HG03521 (cell line): ENCODE data around the gene URB2.
"Not testable (repeated sequence)": the region's sequence is repeated elsewhere in the genome, so short reads cannot be mapped to it uniquely, and the experiment has no call there.

Experiments used
- ATAC-seq: cut with Tn5 transposase; IDR thresholded peaks from one replicate; pipeline ENCODE4 v1.9.1; 2021; ENCODE audit warnings: mild to moderate bottlenecking, moderate library complexity; ENCODE audit not compliant: unreplicated experiment

Gene URB2

DNA sequence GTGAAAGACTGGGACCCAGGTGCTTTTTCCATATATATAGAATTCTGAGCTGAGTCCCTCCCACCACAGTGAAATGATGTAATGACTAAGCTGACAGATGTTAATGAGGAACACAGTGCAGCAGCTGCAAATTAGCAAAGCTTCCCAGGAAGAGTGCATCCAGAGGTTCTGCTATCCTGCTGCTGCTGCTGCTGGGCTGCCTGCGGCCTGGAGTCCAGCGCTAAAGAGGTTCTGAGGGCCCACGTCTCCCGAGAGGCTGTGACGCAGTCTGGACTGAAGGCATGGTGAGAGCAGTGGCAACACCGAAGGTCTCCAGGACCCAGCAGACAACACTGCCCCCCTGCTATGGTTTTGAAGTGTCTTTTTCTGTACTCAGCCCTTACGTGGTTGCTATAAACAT lies 63.9 kb downstream of the URB2 start:
- no peak for ATAC-seq

DNA sequence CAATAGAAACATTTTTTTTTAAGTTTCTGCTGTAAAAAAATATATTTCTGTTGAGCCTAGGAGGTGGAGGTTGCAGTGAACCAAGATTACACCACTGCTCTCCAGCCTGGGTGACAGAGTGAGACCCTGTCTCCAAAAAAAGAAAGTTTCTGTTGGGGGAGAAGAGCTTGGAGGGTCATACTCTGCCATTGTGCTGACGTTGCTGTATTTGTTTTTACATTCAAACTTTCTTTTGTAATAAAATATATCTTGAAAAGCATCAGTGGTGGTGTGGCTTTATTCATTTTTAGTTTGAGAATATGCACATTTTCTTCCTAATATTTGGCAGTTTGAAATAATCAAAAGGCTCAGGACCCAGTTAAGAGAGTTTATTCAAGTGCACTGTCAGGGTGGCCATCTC lies 64.6 kb downstream of the URB2 start:
- no peak for ATAC-seq

DNA sequence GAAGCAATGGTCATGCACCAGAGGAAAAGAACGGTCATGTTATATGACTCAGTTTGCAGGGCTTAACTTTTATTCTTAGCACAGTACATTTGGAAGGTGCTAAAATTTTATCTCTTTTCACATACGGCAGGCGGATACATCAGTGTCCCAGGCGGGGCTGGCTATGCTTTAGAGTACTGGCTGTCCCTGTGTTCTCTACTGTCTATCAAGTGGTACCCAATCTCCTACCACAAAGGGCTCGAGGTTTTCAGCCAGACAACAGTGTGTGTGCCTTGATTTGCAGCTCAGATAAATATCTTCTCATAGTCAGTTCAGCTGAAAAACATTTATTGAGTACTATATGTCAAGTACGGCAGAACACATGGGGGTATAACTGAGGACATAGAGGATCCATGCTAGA lies 65.3 kb downstream of the URB2 start:
- ATAC-seq: no peak

DNA sequence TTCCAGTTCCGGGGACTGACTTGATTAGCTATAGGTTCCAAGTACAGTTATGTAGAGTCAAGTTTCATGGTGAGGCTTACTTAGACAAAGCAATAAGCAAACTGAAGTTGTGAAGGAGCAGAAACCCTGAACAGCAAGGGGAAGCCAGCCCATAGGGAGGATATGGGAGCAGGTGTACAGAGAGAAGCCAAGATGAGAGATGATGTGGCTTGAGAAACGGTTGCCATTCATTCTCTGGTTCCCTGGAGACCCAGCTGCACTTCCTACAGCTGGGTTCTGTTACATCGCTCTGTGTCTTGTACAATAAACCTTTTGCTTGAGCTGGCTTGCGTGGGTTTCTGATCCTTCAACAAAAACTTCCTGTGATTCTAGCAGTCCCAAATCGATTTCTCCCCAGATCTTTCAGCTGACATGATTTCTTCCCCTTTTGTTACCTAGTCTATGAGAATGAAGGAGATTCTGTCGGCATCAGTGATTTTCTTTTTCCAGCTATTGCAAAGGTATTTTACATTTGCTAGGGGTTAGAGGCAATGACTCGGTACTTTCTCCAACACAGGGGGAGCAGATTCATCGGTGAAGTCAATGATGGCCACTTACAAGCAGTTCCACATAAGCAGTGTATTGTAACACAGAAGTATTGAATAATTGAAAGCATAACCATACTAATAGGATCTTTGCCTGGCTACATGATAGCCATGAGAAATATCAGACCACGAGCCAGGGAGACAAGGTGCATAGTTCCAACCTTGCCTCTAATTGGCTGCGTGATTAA lies 67.3 kb downstream of the URB2 start:
- ATAC-seq: no peak

- ATAC-seq: no peak
Measured at GRCh38 chr1:229694053-229694693, 68.1 kb downstream of the URB2 start.

GRCh38 chr1:229696385-229696784 lies 70.3 kb downstream of the URB2 start:
- no peak for ATAC-seq

DNA sequence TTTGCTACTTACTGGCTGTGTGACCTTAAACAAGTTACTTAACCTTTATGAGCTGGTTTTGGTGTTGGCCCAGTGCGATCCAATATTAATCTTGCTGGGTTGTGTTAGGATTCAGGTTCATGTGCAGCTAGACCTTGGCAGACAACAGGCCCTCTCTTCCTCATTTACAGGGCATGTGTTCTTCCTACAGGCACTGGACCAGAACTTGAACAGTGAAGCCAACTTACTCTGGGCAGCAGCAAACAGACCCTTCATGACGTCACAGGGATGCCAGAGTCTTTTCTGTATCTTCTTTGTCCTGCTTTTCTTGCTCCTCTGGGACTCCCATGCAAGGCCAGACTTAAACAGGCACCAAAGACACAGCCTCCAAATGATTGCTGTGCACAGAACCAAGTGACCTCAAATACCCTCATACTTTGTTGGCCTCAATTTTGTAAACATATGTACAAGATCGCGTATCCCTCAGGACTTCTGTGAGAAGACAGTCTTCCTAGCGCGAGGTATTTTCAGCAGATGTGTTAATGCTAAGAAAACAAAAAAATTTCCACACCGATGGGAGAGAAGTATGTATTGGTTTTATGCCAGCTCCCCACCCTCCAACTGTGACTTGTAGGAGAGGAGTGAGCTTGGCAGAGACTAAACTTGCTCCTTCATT lies 73.7 kb downstream of the URB2 start:
- no peak for ATAC-seq

DNA sequence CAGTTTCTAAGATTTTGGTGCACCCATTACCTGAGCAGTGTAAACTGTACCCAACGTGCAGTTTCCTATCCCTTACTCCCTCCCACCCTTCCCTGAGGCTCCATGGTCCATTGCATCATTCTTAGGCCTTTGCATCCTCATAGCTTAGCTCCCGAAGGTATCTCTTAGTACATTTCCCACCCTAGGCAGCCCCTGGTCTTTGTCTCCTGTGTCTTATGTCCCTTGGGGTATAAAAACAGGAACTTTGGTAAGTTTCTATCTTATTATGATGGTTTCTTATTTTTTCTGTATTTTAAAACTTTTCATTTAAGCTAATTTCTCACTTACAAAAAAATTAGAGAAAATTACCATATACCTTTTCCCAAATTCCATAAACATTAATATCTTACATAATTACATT lies 78.1 kb downstream of the URB2 start:
- no peak for ATAC-seq

- not testable (repeated sequence) for ATAC-seq
Measured at GRCh38 chr1:229705152-229705551, 79.1 kb downstream of the URB2 start.

GRCh38 chr1:229707127-229707526 lies 81.1 kb downstream of the URB2 start:
- ATAC-seq: not testable (repeated sequence)

DNA sequence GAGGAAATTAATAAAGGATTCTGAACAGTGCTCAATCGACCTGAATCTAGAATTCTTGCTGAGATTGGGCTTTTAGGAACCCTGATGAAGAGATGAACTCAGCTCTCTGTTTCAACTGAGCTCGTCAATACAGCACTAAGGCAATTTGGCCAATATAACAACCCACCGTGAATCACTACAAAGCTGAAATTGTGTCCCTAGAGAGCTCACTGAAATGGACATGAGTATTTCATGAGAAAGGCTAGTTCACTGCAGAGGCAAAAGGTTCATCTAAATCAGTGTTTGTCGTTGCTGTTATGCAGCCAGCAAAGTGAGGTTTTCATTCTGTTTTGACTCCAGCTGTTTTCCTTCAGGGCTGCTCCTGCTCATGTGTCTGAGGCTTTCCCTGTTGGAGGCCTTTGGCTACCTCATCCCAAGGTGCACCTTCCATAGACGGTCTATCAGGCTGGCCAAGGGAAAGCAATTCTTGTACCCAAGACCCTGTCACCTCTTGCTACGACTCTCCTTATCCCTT lies 83.5 kb downstream of the URB2 start:
- ATAC-seq: no peak
